Iris pigment epithelial cell (primary cell): ENCODE measurements around the gene OR10K2.

ENCODE experiments used
- DNase-seq: peaks from one replicate; pipeline ENCODE4 v3.0.0-alpha.2; 2011; ENCODE audit warnings: low read depth

The OR10K2 gene

GRCh38 chr1:158371188-158371953 lies 54.7 kb downstream of the OR10K2 start:
- DNase-seq: no peak
